CD4-positive, alpha-beta T cell (primary cell): ENCODE results near the gene GAS7. TPM values are rescaled to one million over a fixed set of nuclear protein-coding genes. Genes with fewer than 3 reads are reported as not detected.

ENCODE experiments used
- ATAC-seq: fragments of 200-7000 bp; cut with Tn5 transposase; one replicate; pipeline ENCODE4 v1.10.0; 2022; ENCODE audit warnings: mild to moderate bottlenecking; ENCODE audit not compliant: poor library complexity
- CTCF ChIA-PET: fragments of 350-600 bp; sonication (Branson Sonifier 250); formaldehyde crosslinking; loops from one replicate; lab custom pipeline; 2021; ENCODE audit warnings: antibody characterized with exemption, inconsistent platforms; lab: Charles Lee
- POLR2A ChIA-PET: fragments of 350-600 bp; sonication (Branson Sonifier 250); formaldehyde crosslinking; loops from one replicate; lab custom pipeline; 2021; ENCODE audit warnings: antibody characterized with exemption, inconsistent platforms; lab: Charles Lee
- DNase-seq, 14 experiments: peaks; one replicate each; pipeline ENCODE4 v3.0.0-alpha.2; 2013 to 2020; ENCODE audit warnings: mixed read lengths in 2 of 14
- H3K27ac ChIP-seq, 2 donors: one replicate each; pipeline versions ENCODE4 v1.5.1 to v1.7.0; 2013; ENCODE audit warnings: low read length in 2 of 2, low read depth in 1 of 2, mild to moderate bottlenecking in 1 of 2
- H3K27me3 ChIP-seq, 2 experiments: 1 replicate in 1 of 2; 2 replicates in 1 of 2; pipeline versions ENCODE4 v1.6.1 to v1.7.0; 2013; ENCODE audit warnings: low read length in 2 of 2, control low read depth in 1 of 2, mild to moderate bottlenecking in 1 of 2, moderate library complexity in 1 of 2; ENCODE audit not compliant: insufficient read depth in 2 of 2, control insufficient read depth in 1 of 2
- H3K36me3 ChIP-seq: one replicate; pipeline ENCODE4 v1.6.1; 2013; ENCODE audit warnings: low read length, control low read depth; ENCODE audit not compliant: insufficient read depth
- H3K4me1 ChIP-seq: one replicate; pipeline ENCODE4 v1.6.1; 2013; ENCODE audit warnings: low read length, control low read depth; ENCODE audit not compliant: insufficient read depth
- H3K4me3 ChIP-seq: one replicate; pipeline ENCODE4 v1.5.1; 2013; ENCODE audit warnings: mild to moderate bottlenecking, low read length, moderate library complexity
- H3K9me3 ChIP-seq, 2 experiments: 1 replicate in 1 of 2; 2 replicates in 1 of 2; pipeline versions ENCODE4 v1.6.1 to v1.7.0; 2013; ENCODE audit warnings: low read length in 2 of 2, mild to moderate bottlenecking in 2 of 2, control low read depth in 1 of 2, moderate library complexity in 1 of 2; ENCODE audit not compliant: control insufficient read depth in 1 of 2, insufficient read depth in 1 of 2
- H3K27ac Mint-ChIP-seq: one replicate; pipeline ENCODE4 v1.8.0; 2020; ENCODE audit warnings: mixed read lengths
- H3K27me3 Mint-ChIP-seq: one replicate; pipeline ENCODE4 v1.8.0; 2021; ENCODE audit warnings: mixed read lengths
- H3K36me3 Mint-ChIP-seq: one replicate; pipeline ENCODE4 v1.8.0; 2021; ENCODE audit warnings: low read depth, mixed read lengths
- H3K4me1 Mint-ChIP-seq: one replicate; pipeline ENCODE4 v1.8.0; 2021; ENCODE audit warnings: low read depth, mixed read lengths
- H3K4me3 Mint-ChIP-seq: one replicate; pipeline ENCODE4 v1.8.0; 2020; ENCODE audit warnings: mild to moderate bottlenecking, mixed read lengths
- H3K9me3 Mint-ChIP-seq: one replicate; pipeline ENCODE4 v1.8.0; 2020; ENCODE audit warnings: mixed read lengths
- intact Hi-C, 2 experiments: fragments of 100-400 bp; cut with DNase I in 1 of 2; cut with micrococcal nuclease in 1 of 2; formaldehyde crosslinking; loops; one replicate each; pipeline versions ENCODE4 v1.15.1 to v1.9.0; 2023 to 2025; cut with DNase I, micrococcal nuclease
- total RNA-seq, 174 experiments: library from RNA in 2 of 174; stranded (reverse) in 2 of 174; gene quantifications; one replicate each; pipeline ENCODE4 v1.2.3 and lab custom pipeline; 2021 to 2026
- TF ChIP-seq, protein P1 (sequence below): fragments of 200-600 bp; IDR thresholded peaks from one replicate; pipeline ENCODE4 v1.8.0; 2022; ENCODE audit warnings: antibody characterized with exemption, mild to moderate bottlenecking

The GAS7 gene
- total RNA-seq, 2 experiments from 2014 or later = 1.8 to 3.4 TPM

DNA sequence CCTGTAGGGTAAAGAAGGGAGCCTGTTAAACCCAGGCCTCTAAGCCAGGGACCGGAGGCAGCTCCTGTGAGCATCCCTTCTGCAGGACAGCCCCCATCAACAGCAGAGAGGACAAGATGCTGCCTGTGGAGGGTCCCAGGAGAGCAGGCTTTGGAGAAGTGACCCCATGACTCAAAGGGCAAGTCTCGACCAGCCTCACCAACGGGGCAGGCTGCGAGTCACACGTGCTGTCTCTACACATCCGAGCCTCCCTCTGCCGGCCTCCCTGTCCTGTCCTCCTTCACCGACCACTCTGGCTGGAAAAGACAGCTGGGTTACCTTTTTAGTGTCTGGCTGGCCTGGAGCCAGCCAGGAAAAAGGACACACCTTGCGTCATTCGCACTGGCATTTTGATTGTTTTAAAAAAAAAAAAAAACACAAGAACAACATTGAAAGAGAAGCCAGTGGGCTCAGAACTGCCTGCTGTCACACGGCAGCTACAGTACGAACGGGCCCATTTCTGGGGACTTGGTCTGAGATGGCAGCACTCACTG is 218.9 kb downstream of the GAS7 start:
- H3K4me3 ChIP-seq = no peak overlapping the region
- no peaks in the 10 kb centered on the region for H3K9me3 Mint-ChIP-seq
- no peak overlapping the region for H3K27ac ChIP-seq
- no peaks in the 10 kb centered on the region for H3K36me3 Mint-ChIP-seq
- TF ChIP-seq, protein P1, sequence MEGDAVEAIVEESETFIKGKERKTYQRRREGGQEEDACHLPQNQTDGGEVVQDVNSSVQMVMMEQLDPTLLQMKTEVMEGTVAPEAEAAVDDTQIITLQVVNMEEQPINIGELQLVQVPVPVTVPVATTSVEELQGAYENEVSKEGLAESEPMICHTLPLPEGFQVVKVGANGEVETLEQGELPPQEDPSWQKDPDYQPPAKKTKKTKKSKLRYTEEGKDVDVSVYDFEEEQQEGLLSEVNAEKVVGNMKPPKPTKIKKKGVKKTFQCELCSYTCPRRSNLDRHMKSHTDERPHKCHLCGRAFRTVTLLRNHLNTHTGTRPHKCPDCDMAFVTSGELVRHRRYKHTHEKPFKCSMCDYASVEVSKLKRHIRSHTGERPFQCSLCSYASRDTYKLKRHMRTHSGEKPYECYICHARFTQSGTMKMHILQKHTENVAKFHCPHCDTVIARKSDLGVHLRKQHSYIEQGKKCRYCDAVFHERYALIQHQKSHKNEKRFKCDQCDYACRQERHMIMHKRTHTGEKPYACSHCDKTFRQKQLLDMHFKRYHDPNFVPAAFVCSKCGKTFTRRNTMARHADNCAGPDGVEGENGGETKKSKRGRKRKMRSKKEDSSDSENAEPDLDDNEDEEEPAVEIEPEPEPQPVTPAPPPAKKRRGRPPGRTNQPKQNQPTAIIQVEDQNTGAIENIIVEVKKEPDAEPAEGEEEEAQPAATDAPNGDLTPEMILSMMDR = no peak
- DNase-seq (no peak), ATAC-seq (no peak)
- H3K4me1 Mint-ChIP-seq = no peaks in the 10 kb centered on the region
- H3K27me3 ChIP-seq = no peaks in the 10 kb centered on the region
- no peak overlapping the region for H3K4me3 Mint-ChIP-seq
- H3K27ac Mint-ChIP-seq = no peak overlapping the region
- H3K4me1 ChIP-seq = no peaks in the 10 kb centered on the region
- H3K27me3 Mint-ChIP-seq = no peaks in the 10 kb centered on the region
- no peaks in the 10 kb centered on the region for H3K9me3 ChIP-seq
- H3K36me3 ChIP-seq = no peaks in the 10 kb centered on the region
- intact Hi-C loops = no loop called here
- ChIA-PET POLR2A (no interaction called here), CTCF (no interaction called here)

DNA sequence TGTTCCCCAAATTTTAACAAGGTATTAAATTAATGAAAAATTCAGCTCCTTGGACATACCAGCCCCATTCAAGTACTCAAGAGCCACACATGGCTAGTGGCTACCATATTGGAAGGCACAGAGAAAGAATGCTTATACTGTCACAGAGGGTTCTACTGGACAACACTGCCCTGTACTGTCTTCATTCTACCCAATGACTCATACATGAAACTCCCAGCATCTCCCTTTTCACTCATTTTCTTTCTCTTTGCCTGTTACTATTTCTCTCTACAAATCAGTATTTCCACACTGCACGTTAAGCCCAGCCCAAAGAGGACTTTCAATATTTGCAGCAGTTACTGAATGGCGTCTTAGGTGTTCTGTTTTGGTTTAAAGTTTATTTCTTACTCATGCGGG is 221.2 kb downstream of the GAS7 start:
- no peak overlapping the region for H3K27ac ChIP-seq

DNA sequence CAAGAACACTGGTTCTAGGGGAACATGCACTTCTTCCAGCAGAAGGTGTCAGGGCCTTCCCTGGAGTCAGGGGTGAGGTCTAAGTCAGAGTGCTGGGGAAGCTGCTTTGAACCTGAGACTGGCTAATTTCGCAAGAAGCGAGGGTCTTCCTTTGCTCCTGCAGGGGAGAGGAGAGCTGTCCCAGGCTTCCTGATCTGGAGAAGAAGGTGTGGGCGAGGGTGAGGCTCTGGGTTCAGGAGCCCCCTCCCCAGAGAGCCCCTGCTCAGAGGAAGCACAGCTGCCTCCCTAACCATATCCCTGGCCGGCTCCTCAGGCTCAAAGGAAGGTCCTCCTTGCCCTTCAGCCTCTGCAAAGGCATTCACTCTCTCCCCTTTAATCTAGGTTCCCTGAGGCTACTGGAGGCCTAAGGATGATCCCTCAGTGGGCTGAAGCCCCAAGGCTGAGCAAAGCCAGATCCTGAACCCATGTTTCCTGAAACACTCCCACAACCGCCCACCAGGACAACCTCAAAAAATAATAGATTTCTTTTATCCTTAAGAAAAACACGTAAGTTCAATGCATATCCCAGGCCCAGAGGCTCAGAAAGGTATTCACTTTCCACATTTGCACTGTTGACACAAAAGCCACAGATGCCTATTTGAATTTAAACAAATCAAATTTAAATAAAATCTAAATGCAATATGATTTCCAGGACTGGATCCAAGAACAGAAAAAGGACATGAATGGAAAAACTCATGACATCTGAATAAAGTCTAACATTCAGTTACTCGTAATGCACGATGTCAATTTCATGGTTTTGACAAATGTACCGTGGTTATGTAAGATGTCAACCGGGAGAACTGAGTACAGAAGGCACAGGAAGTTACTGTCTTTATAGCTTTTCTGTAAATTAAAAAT is 221.9 kb downstream of the GAS7 start:
- no peaks in the 10 kb centered on the region for H3K4me1 Mint-ChIP-seq
- H3K4me3 ChIP-seq = no peak overlapping the region
- H3K36me3 Mint-ChIP-seq = no peaks in the 10 kb centered on the region
- intact Hi-C loops = no loop called here
- TF ChIP-seq, protein P1 = no peak
- CTCF ChIA-PET = no interaction called here
- H3K27ac ChIP-seq = no peak overlapping the region
- no peaks in the 10 kb centered on the region for H3K27me3 Mint-ChIP-seq
- DNase-seq (no peak), ATAC-seq (no peak)
- H3K9me3 Mint-ChIP-seq = no peaks in the 10 kb centered on the region
- no peak overlapping the region for H3K27ac Mint-ChIP-seq
- no peaks in the 10 kb centered on the region for H3K36me3 ChIP-seq
- no peaks in the 10 kb centered on the region for H3K4me1 ChIP-seq
- POLR2A ChIA-PET = interaction anchor here (0.6 kb wide), 1 partner anchor 400 kb away, joined by 3 read pairs; the partner anchor contains the start of gene CFAP52
- no peak overlapping the region for H3K4me3 Mint-ChIP-seq
- no peaks in the 10 kb centered on the region for H3K9me3 ChIP-seq
- no peaks in the 10 kb centered on the region for H3K27me3 ChIP-seq

More for the DNA sequence above, 221.2 kb downstream of the GAS7 start:
- Mint-ChIP-seq H3K27me3 (no peaks in the 10 kb centered on the region), H3K4me1 (no peaks in the 10 kb centered on the region), H3K4me3 (no peak overlapping the region), H3K27ac (no peak overlapping the region), H3K9me3 (no peaks in the 10 kb centered on the region), H3K36me3 (no peaks in the 10 kb centered on the region)
- Histone ChIP-seq H3K4me1 (no peaks in the 10 kb centered on the region), H3K36me3 (no peaks in the 10 kb centered on the region), H3K4me3 (no peak overlapping the region), H3K9me3 (no peaks in the 10 kb centered on the region), H3K27me3 (no peaks in the 10 kb centered on the region)
- CTCF ChIA-PET = no interaction called here
- TF ChIP-seq, protein P1 = no peak
- POLR2A ChIA-PET = interaction anchor here (0.6 kb wide), 1 partner anchor 401 kb away, joined by 3 read pairs; the partner anchor contains the start of gene CFAP52
- DNase-seq = no peak
- intact Hi-C loops = no loop called here
- no peak for ATAC-seq
